HUDEP-2 (cell line): ENCODE measurements around the gene NT5C3B.

ENCODE experiments used
- DNase-seq, 76 experiments: peaks; one replicate each; lab custom pipeline; 2025; ENCODE audit not compliant: unreplicated experiment in 76 of 76; lab: John Stamatoyannopoulos, UW

Gene NT5C3B

GRCh38 chr17:41811549-41812380 is 24.3 kb downstream of the NT5C3B start, which contains the start of gene P3H4:
Gene P3H4, minus strand, starts transcription at chr17:41811949. Its CDS starts 34 bp downstream, at chr17:41811915.
- DNase-seq = peak in 65 of 76 experiments; percentile 9 to 82 (median 55)

- no peak for DNase-seq
Observed at GRCh38 chr17:41810659-41811548, 25.1 kb downstream of the NT5C3B start.

- DNase-seq = no peak
Observed at GRCh38 chr17:41806685-41807445, 29.2 kb downstream of the NT5C3B start.

GRCh38 chr17:41803049-41804020 is 32.7 kb downstream of the NT5C3B start:
- no peak for DNase-seq

- peak in 57 of 76 experiments; percentile 5 to 76 (median 42) for DNase-seq
Observed at GRCh38 chr17:41801374-41802271, 34.4 kb downstream of the NT5C3B start.

- no peak for DNase-seq
Observed at GRCh38 chr17:41800601-41801373, 35.2 kb downstream of the NT5C3B start.

GRCh38 chr17:41799366-41799765 is 36.7 kb downstream of the NT5C3B start:
- DNase-seq = no peak

- DNase-seq = no peak
Observed at GRCh38 chr17:41797377-41797776, 38.7 kb downstream of the NT5C3B start.

GRCh38 chr17:41796121-41796895 is 39.7 kb downstream of the NT5C3B start:
- no peak for DNase-seq

- no peak for DNase-seq
Observed at GRCh38 chr17:41794540-41794975, 41.5 kb downstream of the NT5C3B start.

- DNase-seq = peak in 1 of 76 experiments; percentile 2
Observed at GRCh38 chr17:41793784-41794539, 42.1 kb downstream of the NT5C3B start.

GRCh38 chr17:41792845-41793783 is 42.9 kb downstream of the NT5C3B start:
- no peak for DNase-seq

- no peak for DNase-seq
Observed at GRCh38 chr17:41787021-41787418, 49.0 kb downstream of the NT5C3B start.

- peak; percentile 39 to 100 (median 99) for DNase-seq
Observed at GRCh38 chr17:41786227-41787020, 49.6 kb downstream of the NT5C3B start, which contains the start of gene JUP. Gene JUP, minus strand, starts transcription at chr17:41786711. Its CDS starts 14,857 bp downstream, at chr17:41771854.
